A673 (cell line): ENCODE data around the gene CLDN18. TPM values are rescaled to one million over a fixed set of nuclear protein-coding genes. Genes with fewer than 3 reads are reported as not detected.

Experiments used
- BruUV-seq: library from RNA; stranded (reverse); fragments of 400-500 nt; replicated peaks from 2 replicates; lab custom pipeline; 2021; lab: Mats Ljungman, UMichigan
- CTCF ChIA-PET: fragments of 300-600 bp; sonication (Branson Sonifier 250); formaldehyde crosslinking; loops from one replicate; lab custom pipeline; 2022; ENCODE audit warnings: antibody characterized with exemption; lab: Charles Lee
- POLR2A ChIA-PET: fragments of 300-600 bp; sonication (Branson Sonifier 250); formaldehyde crosslinking; loops from one replicate; lab custom pipeline; 2022; ENCODE audit warnings: antibody characterized with exemption; ENCODE audit not compliant: low non-redundant PET; lab: Charles Lee
- DNase-seq: peaks from one replicate; pipeline ENCODE4 v3.0.0-alpha.2; 2015; ENCODE audit warnings: low spot score
- H3K27ac ChIP-seq: fragments of 200-600 bp; sonication (generic); 2 replicates; pipeline ENCODE4 v1.5.1; 2016; ENCODE audit warnings: mixed run types, low read depth, mild to moderate bottlenecking, mixed read lengths, antibody characterized with exemption, low read length; ENCODE audit not compliant: poor library complexity, severe bottlenecking
- H3K27me3 ChIP-seq: fragments of 200-600 bp; sonication (generic); replicated peaks from 2 replicates; pipeline ENCODE4 v1.6.1; 2017; ENCODE audit warnings: mixed run types, low read depth, mild to moderate bottlenecking, mixed read lengths, antibody characterized with exemption, low read length; ENCODE audit not compliant: insufficient read depth, poor library complexity
- H3K36me3 ChIP-seq: fragments of 200-600 bp; sonication (generic); 2 replicates; pipeline ENCODE4 v1.6.1; 2016; ENCODE audit warnings: mixed run types, mild to moderate bottlenecking, mixed read lengths, antibody characterized with exemption, low read length; ENCODE audit not compliant: insufficient read depth, poor library complexity, severe bottlenecking
- H3K4me1 ChIP-seq: fragments of 200-600 bp; sonication (generic); 2 replicates; pipeline ENCODE4 v1.6.1; 2017; ENCODE audit warnings: mixed run types, mild to moderate bottlenecking, mixed read lengths, antibody characterized with exemption, low read length; ENCODE audit not compliant: insufficient read depth, poor library complexity, severe bottlenecking
- H3K4me3 ChIP-seq: fragments of 200-600 bp; sonication (generic); 2 replicates; pipeline ENCODE4 v1.5.1; 2016; ENCODE audit warnings: low read depth, mixed run types, mild to moderate bottlenecking, mixed read lengths, low read length; ENCODE audit not compliant: poor library complexity, severe bottlenecking
- H3K9me3 ChIP-seq: fragments of 200-600 bp; sonication (generic); 2 replicates; pipeline ENCODE4 v1.6.1; 2016; ENCODE audit warnings: mixed run types, low read depth, mild to moderate bottlenecking, mixed read lengths, antibody characterized with exemption, low read length; ENCODE audit not compliant: poor library complexity, severe bottlenecking
- EZH2 ChIP-seq: fragments of 200-600 bp; sonication (generic); IDR thresholded peaks from 2 replicates; pipeline ENCODE4 v1.6.1; 2017; ENCODE audit warnings: borderline replicate concordance, low read depth, mild to moderate bottlenecking, mixed read lengths, antibody characterized with exemption, low read length; ENCODE audit not compliant: poor library complexity, severe bottlenecking
- intact Hi-C: fragments of 100-400 bp; cut with micrococcal nuclease; formaldehyde crosslinking; loops from one replicate; pipeline ENCODE4 v1.10.0; 2022; ENCODE audit not compliant: unreplicated experiment
- total RNA-seq: library from RNA; stranded (reverse); gene quantifications from 2 replicates; pipeline ENCODE4 v1.2.3, GENCODE V29; 2021
- TF ChIP-seq, protein P1 (sequence below): fragments of 300-800, 200-600 bp; sonication (generic); conservative IDR thresholded peaks from 2 replicates; pipeline ENCODE4 v1.5.1; 2017; ENCODE audit warnings: low read depth, mild to moderate bottlenecking, antibody characterized with exemption, low read length, moderate library complexity, mixed read lengths

CLDN18 gene
- total RNA-seq, 1 experiment from 2014 or later, result not detected

DNA sequence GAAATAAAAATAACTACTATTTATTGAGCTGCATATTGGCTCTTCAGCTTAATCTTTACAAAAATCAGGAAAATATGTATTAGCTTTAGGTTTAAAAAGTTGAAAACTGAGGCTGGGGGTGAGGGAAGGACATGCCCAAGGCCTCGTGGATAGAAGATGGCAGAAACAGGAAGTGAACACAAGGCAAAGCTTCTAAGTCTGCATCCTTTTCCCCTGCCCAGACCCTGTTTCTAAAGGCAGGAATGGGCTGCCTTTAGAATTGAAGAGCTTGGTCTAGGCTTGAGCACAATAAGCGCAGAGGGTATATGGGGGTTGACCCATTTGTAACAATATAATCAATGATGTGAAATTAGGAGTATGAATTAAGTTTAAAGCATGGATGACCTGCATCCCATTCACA lies 6.1 kb downstream of the CLDN18 start:
- CTCF ChIA-PET, result no interaction called here
- no TSS peak for BruUV-seq
- POLR2A ChIA-PET, result no interaction called here
- Histone ChIP-seq H3K27me3 (no peaks in the 10 kb centered on the region), H3K36me3 (no peaks in the 10 kb centered on the region), H3K4me3 (no peak overlapping the region), H3K4me1 (no peaks in the 10 kb centered on the region), H3K9me3 (no peaks in the 10 kb centered on the region), H3K27ac (no peak overlapping the region)
- DNase-seq, result no peak
- intact Hi-C loops, result no loop called here
- TF ChIP-seq, protein P1, sequence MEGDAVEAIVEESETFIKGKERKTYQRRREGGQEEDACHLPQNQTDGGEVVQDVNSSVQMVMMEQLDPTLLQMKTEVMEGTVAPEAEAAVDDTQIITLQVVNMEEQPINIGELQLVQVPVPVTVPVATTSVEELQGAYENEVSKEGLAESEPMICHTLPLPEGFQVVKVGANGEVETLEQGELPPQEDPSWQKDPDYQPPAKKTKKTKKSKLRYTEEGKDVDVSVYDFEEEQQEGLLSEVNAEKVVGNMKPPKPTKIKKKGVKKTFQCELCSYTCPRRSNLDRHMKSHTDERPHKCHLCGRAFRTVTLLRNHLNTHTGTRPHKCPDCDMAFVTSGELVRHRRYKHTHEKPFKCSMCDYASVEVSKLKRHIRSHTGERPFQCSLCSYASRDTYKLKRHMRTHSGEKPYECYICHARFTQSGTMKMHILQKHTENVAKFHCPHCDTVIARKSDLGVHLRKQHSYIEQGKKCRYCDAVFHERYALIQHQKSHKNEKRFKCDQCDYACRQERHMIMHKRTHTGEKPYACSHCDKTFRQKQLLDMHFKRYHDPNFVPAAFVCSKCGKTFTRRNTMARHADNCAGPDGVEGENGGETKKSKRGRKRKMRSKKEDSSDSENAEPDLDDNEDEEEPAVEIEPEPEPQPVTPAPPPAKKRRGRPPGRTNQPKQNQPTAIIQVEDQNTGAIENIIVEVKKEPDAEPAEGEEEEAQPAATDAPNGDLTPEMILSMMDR, result no peak
- TF ChIP-seq EZH2, result no peak

DNA sequence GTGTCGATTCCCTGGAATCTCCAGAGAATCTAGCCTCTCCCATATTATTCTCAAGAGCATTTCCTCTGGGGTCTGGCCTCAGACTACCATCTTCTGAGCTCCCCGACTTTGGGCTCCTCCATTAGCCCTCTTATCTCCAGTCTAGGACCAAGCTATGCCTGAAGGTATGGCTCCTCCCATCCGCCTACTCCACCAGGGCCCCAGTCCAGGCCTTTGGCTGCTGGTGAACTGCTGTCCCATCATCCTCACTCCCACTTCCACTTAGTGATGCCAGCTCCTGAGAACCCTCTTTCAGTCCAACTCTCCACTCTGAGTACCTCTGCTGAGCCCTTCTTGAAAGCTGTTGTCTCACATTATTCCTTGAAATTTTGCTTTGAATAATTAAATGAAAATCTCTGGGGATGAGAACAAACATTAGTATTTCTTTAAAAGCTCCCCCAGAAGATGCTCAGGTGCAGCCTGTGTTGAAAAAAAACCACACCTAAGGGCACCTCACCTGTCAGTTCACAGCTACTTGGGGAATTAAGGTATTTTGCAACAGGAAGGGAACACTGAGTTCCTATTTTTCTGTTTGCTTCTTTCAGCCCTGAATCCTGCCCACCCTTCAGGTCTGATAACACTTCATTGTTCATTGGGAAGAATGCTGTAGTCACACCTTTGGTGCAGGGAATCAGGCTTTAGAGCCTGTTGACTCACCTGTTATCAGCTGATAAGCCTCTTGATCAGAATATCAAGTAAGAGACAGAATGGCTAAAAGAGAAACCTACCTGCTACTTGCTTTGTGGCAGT lies 9.5 kb downstream of the CLDN18 start:
- no peaks in the 10 kb centered on the region for H3K4me1 ChIP-seq
- H3K27ac ChIP-seq, result no peak overlapping the region
- no peak for DNase-seq
- H3K9me3 ChIP-seq, result no peaks in the 10 kb centered on the region
- BruUV-seq, result no TSS peak
- H3K27me3 ChIP-seq, result no peaks in the 10 kb centered on the region
- H3K36me3 ChIP-seq, result no peaks in the 10 kb centered on the region
- TF ChIP-seq, protein P1, result no peak
- no peak for TF ChIP-seq EZH2
- CTCF ChIA-PET, result no interaction called here
- POLR2A ChIA-PET, result no interaction called here
- intact Hi-C loops, result no loop called here
- no peak overlapping the region for H3K4me3 ChIP-seq

DNA sequence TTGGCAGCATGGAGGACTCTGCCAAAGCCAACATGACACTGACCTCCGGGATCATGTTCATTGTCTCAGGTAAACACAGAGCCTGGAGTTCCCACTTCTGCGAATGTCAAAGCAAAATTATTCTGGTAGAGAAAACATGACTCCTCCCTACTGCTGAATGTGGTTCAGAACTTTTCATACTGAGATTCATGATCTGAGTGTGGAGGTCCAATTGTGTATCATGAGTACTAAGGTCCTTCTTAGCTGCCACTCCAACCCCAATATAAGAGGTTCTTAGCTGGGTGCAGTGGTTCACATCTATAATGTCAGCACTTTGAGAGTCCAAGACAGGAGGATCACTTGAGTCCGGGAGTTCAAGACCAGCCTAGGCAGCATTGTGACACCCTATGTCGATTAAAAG lies 13.8 kb downstream of the CLDN18 start:
- Histone ChIP-seq H3K27me3 (no peaks in the 10 kb centered on the region), H3K4me3 (no peak overlapping the region), H3K4me1 (no peaks in the 10 kb centered on the region), H3K36me3 (no peaks in the 10 kb centered on the region), H3K9me3 (no peaks in the 10 kb centered on the region), H3K27ac (no peak overlapping the region)
- TF ChIP-seq EZH2, result no peak
- TF ChIP-seq, protein P1, result no peak
- ChIA-PET CTCF (interaction anchor here (0.6 kb wide), 1 partner anchor 913 kb away, joined by 4 read pairs; no protein-coding TSS in a partner anchor), POLR2A (no interaction called here)
- intact Hi-C loops, result no loop called here
- BruUV-seq, result no TSS peak
- DNase-seq, result no peak
